GM12801 (cell line): ENCODE data around the gene MCRIP1.

ENCODE experiments used
- CTCF ChIP-seq: IDR thresholded peaks from one replicate; pipeline ENCODE4 v1.5.1; 2011; ENCODE audit warnings: control low read depth; ENCODE audit not compliant: insufficient read length; ENCODE audit errors: extremely low read depth

The MCRIP1 gene

GRCh38 chr17:81815646-81815986, 17.5 kb downstream of the MCRIP1 start:
- TF ChIP-seq CTCF = no peak

- no peak for TF ChIP-seq CTCF
These were observed 18.1 kb downstream of the MCRIP1 start for GRCh38 chr17:81814748-81815645.

GRCh38 chr17:81813861-81814683, 19.0 kb downstream of the MCRIP1 start:
- no peak for TF ChIP-seq CTCF

- TF ChIP-seq CTCF = no peak
These were observed 19.8 kb downstream of the MCRIP1 start for GRCh38 chr17:81813371-81813684.

GRCh38 chr17:81812571-81813370, 20.3 kb downstream of the MCRIP1 start:
- no peak for TF ChIP-seq CTCF

GRCh38 chr17:81811705-81812570, 21.2 kb downstream of the MCRIP1 start:
- TF ChIP-seq CTCF = no peak
